ENCODE data around the gene RPS4Y2.

- TF ChIP-seq POLR2AphosphoS5 (IDR thresholded peaks at IDR 0.05) (no peak), CTCF (IDR thresholded peaks at IDR 0.05) (no peak), EP300 (IDR thresholded peaks at IDR 0.05) (no peak), POLR2A (IDR thresholded peaks at IDR 0.05) (no peak)
These were observed 20.7 kb upstream of the RPS4Y2 start for GRCh38 chrY:20735200-20735599.

Data from stomach (tissue), 4 donors.